Heart left ventricle (tissue), 13 donors: ENCODE results near the gene CCR6.

Experiments
- POLR2A ChIP-seq, 2 donors: fragments of 450-650 bp; IDR thresholded peaks; one replicate each; pipeline ENCODE4 v1.6.1; 2017; ENCODE audit warnings: antibody characterized with exemption in 2 of 2, mild to moderate bottlenecking in 2 of 2, moderate library complexity in 2 of 2
- TF ChIP-seq, protein P1 (sequence below), 12 donors: fragments of 200-600 bp; sonication (generic) in 4 of 12; IDR thresholded peaks; one replicate each; pipeline versions ENCODE4 v1.5.0 to v1.8.0; 2018 to 2022; ENCODE audit warnings: antibody characterized with exemption in 12 of 12, mild to moderate bottlenecking in 5 of 12
- donor health status: ischemic (EF 13 %, LVEDD 7.1; RV severe dilation, severe dysfunction).
- donor health status: DM: no; HTN: yes; CAD: no.
- donor health status: DM: no; HTN: no; CAD: no.
- donor health status: ischemic (EF 25% LVEDD 6.9; RV normal size, moderate dysfunction).
- donor health status: ischemic (EF 25% LVEDD 5.7; RV mildly dilated, moderate dysfunction).
- donor health status: ischemic (EF 35%, LVEDD 5.7; RV mildly dilated, moderate dysfunction).
- donor health status: nonischemic (EF 11% LVEDD 7.7; RV severe dilation, severe dysfunction).
- donor health status: DM: yes; HTN: yes; CAD: no.
- donor health status: PGD.
- donor health status: ischemic (EF 29% LVEDD 5.4; RV normal size, mild dysfunction).
- donor health status: nonischemic (EF 23%, LVEDD 6.1; RV moderate dilation, normal function).

DNA sequence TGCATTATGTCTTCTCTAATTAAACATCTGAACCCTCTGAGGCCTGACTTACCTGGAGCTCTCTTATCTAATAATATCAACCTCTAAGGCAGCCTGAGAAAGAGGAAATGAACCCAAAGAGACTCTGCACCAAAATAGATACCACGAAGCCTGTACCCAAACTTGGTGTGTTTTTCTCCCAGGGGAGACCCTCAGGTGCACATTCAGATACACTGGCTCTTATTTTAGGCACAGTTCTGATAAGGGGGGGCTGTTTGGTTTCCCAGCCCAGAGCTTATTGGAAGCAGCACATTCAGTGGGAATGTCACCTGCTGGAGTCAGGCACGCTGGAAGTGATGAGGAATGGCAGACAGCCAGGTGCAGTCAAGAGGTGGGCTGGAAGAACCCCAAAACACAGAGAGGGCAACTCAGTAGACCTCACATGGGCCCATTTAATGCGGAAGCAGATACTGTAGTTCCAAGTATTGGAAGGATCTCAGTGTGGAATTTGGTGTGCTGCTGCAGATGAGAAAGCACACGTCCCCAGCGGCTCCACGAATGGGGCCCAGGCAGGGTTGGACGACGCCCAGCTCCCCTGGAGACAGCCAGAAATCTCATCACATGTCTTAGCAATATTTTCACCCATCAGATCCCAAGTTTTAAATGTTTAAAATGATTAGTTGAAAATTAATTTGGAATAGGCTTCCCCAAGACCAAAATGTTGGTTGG lies 9.7 kb upstream of the CCR6 start:
- TF ChIP-seq POLR2A (IDR thresholded peaks at IDR 0.05), result no peak
- TF ChIP-seq, protein P1, sequence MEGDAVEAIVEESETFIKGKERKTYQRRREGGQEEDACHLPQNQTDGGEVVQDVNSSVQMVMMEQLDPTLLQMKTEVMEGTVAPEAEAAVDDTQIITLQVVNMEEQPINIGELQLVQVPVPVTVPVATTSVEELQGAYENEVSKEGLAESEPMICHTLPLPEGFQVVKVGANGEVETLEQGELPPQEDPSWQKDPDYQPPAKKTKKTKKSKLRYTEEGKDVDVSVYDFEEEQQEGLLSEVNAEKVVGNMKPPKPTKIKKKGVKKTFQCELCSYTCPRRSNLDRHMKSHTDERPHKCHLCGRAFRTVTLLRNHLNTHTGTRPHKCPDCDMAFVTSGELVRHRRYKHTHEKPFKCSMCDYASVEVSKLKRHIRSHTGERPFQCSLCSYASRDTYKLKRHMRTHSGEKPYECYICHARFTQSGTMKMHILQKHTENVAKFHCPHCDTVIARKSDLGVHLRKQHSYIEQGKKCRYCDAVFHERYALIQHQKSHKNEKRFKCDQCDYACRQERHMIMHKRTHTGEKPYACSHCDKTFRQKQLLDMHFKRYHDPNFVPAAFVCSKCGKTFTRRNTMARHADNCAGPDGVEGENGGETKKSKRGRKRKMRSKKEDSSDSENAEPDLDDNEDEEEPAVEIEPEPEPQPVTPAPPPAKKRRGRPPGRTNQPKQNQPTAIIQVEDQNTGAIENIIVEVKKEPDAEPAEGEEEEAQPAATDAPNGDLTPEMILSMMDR (IDR thresholded peaks at IDR 0.05), result no peak
